Liver (tissue), 9 donors: ENCODE results near the gene TMTC2. TPM values are rescaled to one million over a fixed set of nuclear protein-coding genes. Genes with fewer than 3 reads are reported as not detected.

Source experiments
- DNase-seq: peaks from one replicate; pipeline ENCODE4 v3.0.0-alpha.2; 2017; ENCODE audit warnings: low spot score
- H3K27ac ChIP-seq, 2 donors: one replicate each; pipeline ENCODE4 v1.7.0; 2013; ENCODE audit warnings: inconsistent platforms in 2 of 2, low read length in 2 of 2, control low read depth in 1 of 2, low read depth in 1 of 2, mild to moderate bottlenecking in 1 of 2
- H3K27me3 ChIP-seq, 4 donors: one replicate each; pipeline versions ENCODE4 v1.6.1 to v1.7.0; 2013; ENCODE audit warnings: low read length in 3 of 4, inconsistent platforms in 1 of 4, mild to moderate bottlenecking in 1 of 4, moderate library complexity in 1 of 4; ENCODE audit not compliant: control insufficient read depth in 4 of 4, insufficient read depth in 4 of 4
- H3K36me3 ChIP-seq, 4 donors: one replicate each; pipeline versions ENCODE4 v1.6.1 to v1.7.0; 2013; ENCODE audit warnings: low read length in 3 of 4, mild to moderate bottlenecking in 3 of 4, low read depth in 1 of 4, moderate library complexity in 1 of 4; ENCODE audit not compliant: control insufficient read depth in 4 of 4, insufficient read depth in 3 of 4
- H3K4me1 ChIP-seq, 4 donors: one replicate each; pipeline versions ENCODE4 v1.6.1 to v1.7.0; 2013; ENCODE audit warnings: low read length in 3 of 4, mild to moderate bottlenecking in 3 of 4, moderate library complexity in 1 of 4; ENCODE audit not compliant: control insufficient read depth in 4 of 4, insufficient read depth in 4 of 4
- H3K4me3 ChIP-seq, 3 donors: one replicate each; pipeline versions ENCODE4 v1.6.1 to v1.7.0; 2013; ENCODE audit warnings: low read length in 3 of 3, control low read depth in 1 of 3, low read depth in 1 of 3, mild to moderate bottlenecking in 1 of 3
- H3K9ac ChIP-seq, 2 donors: one replicate each; pipeline ENCODE4 v1.7.0; 2013; ENCODE audit warnings: low read length in 2 of 2, mild to moderate bottlenecking in 2 of 2, moderate library complexity in 2 of 2, control low read depth in 1 of 2, low read depth in 1 of 2
- H3K9me3 ChIP-seq, 4 donors: one replicate each; pipeline versions ENCODE4 v1.6.1 to v1.7.0; 2013; ENCODE audit warnings: low read length in 3 of 4; ENCODE audit not compliant: control insufficient read depth in 4 of 4
- ATF3 ChIP-seq: IDR thresholded peaks from 2 replicates; pipeline ENCODE4 v1.6.1; 2016; ENCODE audit warnings: antibody characterized with exemption
- CTCF ChIP-seq: fragments of 150-350 bp; IDR thresholded peaks from 2 replicates; pipeline ENCODE4 v1.5.1; 2017; ENCODE audit warnings: improper control_type of control experiment, low read depth, low read length; ENCODE audit not compliant: missing input control
- EGR1 ChIP-seq, 2 donors: IDR thresholded peaks; 2 replicates each; pipeline ENCODE4 v1.6.1; 2016 to 2018; ENCODE audit warnings: antibody characterized with exemption in 2 of 2, low read depth in 2 of 2
- FOXA1 ChIP-seq: IDR thresholded peaks from 2 replicates; pipeline ENCODE4 v1.6.1; 2016; ENCODE audit warnings: antibody characterized with exemption
- FOXA2 ChIP-seq: IDR thresholded peaks from 2 replicates; pipeline ENCODE4 v1.6.1; 2016; ENCODE audit warnings: antibody characterized with exemption
- GABPA ChIP-seq, 2 donors: IDR thresholded peaks in 1 of 2; conservative IDR thresholded peaks in 1 of 2; 2 replicates each; pipeline ENCODE4 v1.6.1; 2016; ENCODE audit warnings: antibody characterized with exemption in 2 of 2, mild to moderate bottlenecking in 1 of 2, moderate library complexity in 1 of 2
- HNF4A ChIP-seq, 2 donors: conservative IDR thresholded peaks; 2 replicates each; pipeline ENCODE4 v1.6.1; 2016; ENCODE audit warnings: antibody characterized with exemption in 2 of 2, mild to moderate bottlenecking in 2 of 2
- HNF4G ChIP-seq: IDR thresholded peaks from 2 replicates; pipeline ENCODE4 v1.6.1; 2016; ENCODE audit warnings: antibody characterized with exemption
- NR2F2 ChIP-seq: IDR thresholded peaks from 2 replicates; pipeline ENCODE4 v1.6.1; 2016; ENCODE audit warnings: antibody characterized with exemption
- RAD21 ChIP-seq, 2 donors: IDR thresholded peaks; 2 replicates each; pipeline ENCODE4 v1.6.1; 2016; ENCODE audit warnings: antibody characterized with exemption in 2 of 2, mild to moderate bottlenecking in 2 of 2
- RXRA ChIP-seq, 2 donors: IDR thresholded peaks; 2 replicates each; pipeline ENCODE4 v1.6.1; 2017 to 2018; ENCODE audit warnings: antibody characterized with exemption in 2 of 2, mild to moderate bottlenecking in 1 of 2
- SP1 ChIP-seq: IDR thresholded peaks from 2 replicates; pipeline ENCODE4 v1.6.1; 2018; ENCODE audit warnings: antibody characterized with exemption, mild to moderate bottlenecking
- TAF1 ChIP-seq: conservative IDR thresholded peaks from 2 replicates; pipeline ENCODE4 v1.6.1; 2016; ENCODE audit warnings: antibody characterized with exemption, mild to moderate bottlenecking
- YY1 ChIP-seq: IDR thresholded peaks from 2 replicates; pipeline ENCODE4 v1.6.1; 2016; ENCODE audit warnings: antibody characterized with exemption, mild to moderate bottlenecking
- WGBS: extraction: QIAGEN DNeasy Blood & Tissue Kit; methylation state at CpG from one replicate; pipeline ENCODE4 v1.1.7; 2013; 5-methylcytosine and 5-hydroxymethylcytosine counted together
- polyA plus RNA-seq, 2 donors: library from polyadenylated mRNA; stranded (reverse) in 1 of 2; unstranded in 1 of 2; fragments of 200-250 nt in 1 of 2; fragments of >200 nt in 1 of 2; fragmentation: Nextera tagmentation in 1 of 2; extraction: Ambion mirVana in 1 of 2; gene quantifications; one replicate each; pipeline versions ENCODE4 v1.2.1 to v1.2.3, GENCODE V29; 2013 to 2015
- total RNA-seq, 2 donors: library from RNA; depleted of rRNA; stranded (reverse); fragments of >200 nt; gene quantifications; one replicate each; pipeline ENCODE4 v1.2.3, GENCODE V29; 2014
- TF ChIP-seq, protein P1 (sequence below): IDR thresholded peaks from 2 replicates; pipeline ENCODE4 v1.6.1; 2016; ENCODE audit warnings: antibody characterized with exemption
- TF ChIP-seq, protein P2 (sequence below): IDR thresholded peaks from 2 replicates; pipeline ENCODE4 v1.6.1; 2016; ENCODE audit warnings: antibody characterized with exemption, mild to moderate bottlenecking
- donor health status: healthy.
- donor health status: healthy.
- donor health status: healthy.
- donor health status: healthy.
- donor health status: healthy.

Gene TMTC2
- total and polyA plus RNA-seq, 4 donors: 0.36 to 3.0 (median 0.61) TPM

GRCh38 chr12:83084516-83085234 lies 398.0 kb downstream of the TMTC2 start (continued):
- TF ChIP-seq RAD21 (IDR thresholded peaks at IDR 0.05): no peak
- no peak for TF ChIP-seq SP1
- no peak for TF ChIP-seq RXRA (IDR thresholded peaks at IDR 0.05)
- TF ChIP-seq YY1: no peak
- TF ChIP-seq EGR1 (IDR thresholded peaks at IDR 0.05; ENCODE audit: low read depth in 2 of 2): no peak
- TF ChIP-seq FOXA2: no peak
- TF ChIP-seq FOXA1: no peak
- no peak for TF ChIP-seq GABPA (IDR thresholded peaks at IDR 0.05 in 1 of 2, conservative IDR thresholded peaks at IDR 0.05 in 1 of 2)
- TF ChIP-seq, protein P1, sequence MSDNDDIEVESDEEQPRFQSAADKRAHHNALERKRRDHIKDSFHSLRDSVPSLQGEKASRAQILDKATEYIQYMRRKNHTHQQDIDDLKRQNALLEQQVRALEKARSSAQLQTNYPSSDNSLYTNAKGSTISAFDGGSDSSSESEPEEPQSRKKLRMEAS: no peak

GRCh38 chr12:83086023-83086422 lies 399.3 kb downstream of the TMTC2 start:
- TF ChIP-seq CTCF (no peak), ATF3 (no peak), NR2F2 (no peak), FOXA2 (no peak), EGR1 (IDR thresholded peaks at IDR 0.05; ENCODE audit: low read depth in 2 of 2) (no peak), TAF1 (no peak), FOXA1 (no peak), RXRA (IDR thresholded peaks at IDR 0.05) (no peak), HNF4A (conservative IDR thresholded peaks at IDR 0.05) (no peak), HNF4G (no peak)
- TF ChIP-seq, protein P1: no peak
- TF ChIP-seq, protein P2, sequence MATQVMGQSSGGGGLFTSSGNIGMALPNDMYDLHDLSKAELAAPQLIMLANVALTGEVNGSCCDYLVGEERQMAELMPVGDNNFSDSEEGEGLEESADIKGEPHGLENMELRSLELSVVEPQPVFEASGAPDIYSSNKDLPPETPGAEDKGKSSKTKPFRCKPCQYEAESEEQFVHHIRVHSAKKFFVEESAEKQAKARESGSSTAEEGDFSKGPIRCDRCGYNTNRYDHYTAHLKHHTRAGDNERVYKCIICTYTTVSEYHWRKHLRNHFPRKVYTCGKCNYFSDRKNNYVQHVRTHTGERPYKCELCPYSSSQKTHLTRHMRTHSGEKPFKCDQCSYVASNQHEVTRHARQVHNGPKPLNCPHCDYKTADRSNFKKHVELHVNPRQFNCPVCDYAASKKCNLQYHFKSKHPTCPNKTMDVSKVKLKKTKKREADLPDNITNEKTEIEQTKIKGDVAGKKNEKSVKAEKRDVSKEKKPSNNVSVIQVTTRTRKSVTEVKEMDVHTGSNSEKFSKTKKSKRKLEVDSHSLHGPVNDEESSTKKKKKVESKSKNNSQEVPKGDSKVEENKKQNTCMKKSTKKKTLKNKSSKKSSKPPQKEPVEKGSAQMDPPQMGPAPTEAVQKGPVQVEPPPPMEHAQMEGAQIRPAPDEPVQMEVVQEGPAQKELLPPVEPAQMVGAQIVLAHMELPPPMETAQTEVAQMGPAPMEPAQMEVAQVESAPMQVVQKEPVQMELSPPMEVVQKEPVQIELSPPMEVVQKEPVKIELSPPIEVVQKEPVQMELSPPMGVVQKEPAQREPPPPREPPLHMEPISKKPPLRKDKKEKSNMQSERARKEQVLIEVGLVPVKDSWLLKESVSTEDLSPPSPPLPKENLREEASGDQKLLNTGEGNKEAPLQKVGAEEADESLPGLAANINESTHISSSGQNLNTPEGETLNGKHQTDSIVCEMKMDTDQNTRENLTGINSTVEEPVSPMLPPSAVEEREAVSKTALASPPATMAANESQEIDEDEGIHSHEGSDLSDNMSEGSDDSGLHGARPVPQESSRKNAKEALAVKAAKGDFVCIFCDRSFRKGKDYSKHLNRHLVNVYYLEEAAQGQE: no peak
- Histone ChIP-seq H3K4me3 (no peak overlapping the region), H3K9ac (no peak overlapping the region), H3K9me3 (no peaks in the 10 kb centered on the region), H3K4me1 (no peaks in the 10 kb centered on the region), H3K36me3 (no peaks in the 10 kb centered on the region), H3K27me3 (no peaks in the 10 kb centered on the region), H3K27ac (no peak overlapping the region)
- WGBS: 93% methylated on average over 10 of the region's 10 CpGs
- DNase-seq: no peak
